Activated naive CD4-positive, alpha-beta T cell (primary cell): Measurements from ENCODE around the gene TBK1.

Experiments used
- DNase-seq, 4 experiments: peaks; one replicate each; lab custom pipeline; 2025; lab: John Stamatoyannopoulos, UW

TBK1 gene

GRCh38 chr12:64452559-64453329 lies 824 bp downstream of the TBK1 start:
- no peak for DNase-seq

- DNase-seq = no peak
These were observed 3.6 kb downstream of the TBK1 start for GRCh38 chr12:64455506-64455905.

DNA sequence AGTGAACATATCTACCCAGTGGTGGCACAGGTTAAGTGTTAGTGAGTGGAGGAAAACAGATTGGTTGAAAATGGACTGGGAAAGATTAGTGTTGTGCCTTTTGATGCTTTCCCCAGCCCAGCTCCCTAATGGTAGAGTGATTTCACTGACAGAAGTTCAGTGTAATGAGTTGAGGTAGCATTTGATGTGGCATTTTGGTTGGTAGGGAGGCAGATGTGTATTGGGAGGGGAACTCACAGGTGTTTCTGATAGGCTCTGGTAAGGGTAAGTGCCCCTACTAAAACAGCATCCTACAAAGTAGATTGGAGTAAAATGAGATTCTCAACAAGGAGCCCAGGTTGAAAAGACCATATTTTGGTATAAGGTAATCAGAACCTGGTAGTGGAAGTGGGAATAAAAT lies 4.2 kb downstream of the TBK1 start:
- no peak for DNase-seq

GRCh38 chr12:64457032-64457431 lies 5.1 kb downstream of the TBK1 start:
- DNase-seq = no peak

DNA sequence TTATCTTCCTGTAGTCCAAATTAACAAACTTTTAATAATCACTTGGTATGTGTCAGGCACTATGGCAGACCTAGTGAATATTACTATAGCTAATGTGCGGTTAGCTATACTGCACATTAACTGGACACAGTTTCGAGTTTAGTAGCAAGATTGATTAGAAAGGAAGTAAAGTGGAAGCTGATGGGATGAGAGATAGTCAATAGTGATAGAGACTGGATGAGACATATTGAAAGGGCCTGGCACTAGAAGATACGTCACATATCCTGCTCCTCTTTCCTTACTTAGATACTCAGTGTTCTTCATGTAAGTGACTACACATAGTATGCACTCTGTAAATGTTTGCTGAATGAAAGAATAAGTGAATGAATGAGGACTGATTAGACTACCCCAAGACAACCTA lies 5.5 kb downstream of the TBK1 start:
- no peak for DNase-seq

DNA sequence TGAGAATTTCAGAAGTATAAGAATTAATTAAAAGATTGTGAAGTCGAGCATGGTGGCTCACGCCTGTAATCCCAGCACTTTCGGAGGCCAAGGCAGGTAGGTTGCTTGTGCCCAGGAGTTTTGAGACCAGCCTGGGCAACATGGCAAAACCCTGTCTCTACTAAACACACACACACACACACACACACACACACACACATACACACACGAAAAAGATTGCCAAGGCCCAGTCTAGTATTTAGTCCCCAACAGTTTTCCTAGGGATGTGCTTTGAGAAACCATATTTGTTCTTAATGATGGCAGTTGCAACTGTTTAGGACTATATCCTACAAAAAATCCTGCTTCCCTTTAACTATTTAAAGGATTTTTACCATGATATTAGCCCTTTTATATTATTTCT lies 6.0 kb downstream of the TBK1 start:
- no peak for DNase-seq

- DNase-seq = no peak
These were observed 7.5 kb downstream of the TBK1 start for GRCh38 chr12:64459394-64459891.

DNA sequence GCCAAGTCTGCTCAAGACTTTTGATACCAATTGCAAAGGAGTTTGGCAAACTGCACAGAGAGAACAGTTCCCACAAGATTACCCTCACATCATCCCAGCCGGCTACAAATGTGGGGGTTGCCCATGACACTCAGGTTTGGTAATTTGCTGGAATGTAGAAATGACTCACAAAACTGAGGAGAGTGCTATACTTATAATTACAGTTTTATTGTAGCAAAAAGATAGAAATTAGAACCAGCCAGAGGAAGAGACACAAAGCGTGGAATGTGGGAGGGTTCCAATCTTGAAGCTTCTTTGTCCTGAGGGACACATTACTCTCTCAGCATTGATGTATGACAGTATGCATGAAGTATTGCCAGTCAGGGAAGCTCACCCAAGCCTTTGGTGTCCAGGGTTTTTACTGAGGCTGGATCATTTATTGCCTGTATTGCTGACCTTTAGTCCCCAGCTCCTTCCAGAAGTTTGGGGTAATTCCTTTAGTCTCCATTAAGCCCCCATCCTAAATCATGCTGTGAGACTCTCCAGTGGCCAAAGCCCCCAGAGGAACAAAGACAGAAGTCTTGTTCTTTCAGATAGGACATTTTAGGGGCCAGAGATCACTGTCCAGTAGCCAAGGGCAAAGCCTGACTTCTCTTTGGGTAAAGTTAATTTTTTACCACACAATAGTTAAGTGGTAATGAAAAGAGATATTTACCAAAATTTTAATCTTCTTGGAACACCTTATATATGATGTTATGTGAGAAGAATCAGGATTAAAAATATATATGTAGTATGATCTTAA lies 9.9 kb downstream of the TBK1 start:
- no peak for DNase-seq

GRCh38 chr12:64466178-64466577 lies 14.3 kb downstream of the TBK1 start:
- no peak for DNase-seq

GRCh38 chr12:64468966-64469365 lies 17.0 kb downstream of the TBK1 start:
- DNase-seq = no peak

- no peak for DNase-seq
These were observed 17.7 kb downstream of the TBK1 start for GRCh38 chr12:64469455-64470142.

GRCh38 chr12:64470495-64470894 lies 18.6 kb downstream of the TBK1 start:
- no peak for DNase-seq

- DNase-seq = no peak
These were observed 21.3 kb downstream of the TBK1 start for GRCh38 chr12:64473176-64473575.

DNA sequence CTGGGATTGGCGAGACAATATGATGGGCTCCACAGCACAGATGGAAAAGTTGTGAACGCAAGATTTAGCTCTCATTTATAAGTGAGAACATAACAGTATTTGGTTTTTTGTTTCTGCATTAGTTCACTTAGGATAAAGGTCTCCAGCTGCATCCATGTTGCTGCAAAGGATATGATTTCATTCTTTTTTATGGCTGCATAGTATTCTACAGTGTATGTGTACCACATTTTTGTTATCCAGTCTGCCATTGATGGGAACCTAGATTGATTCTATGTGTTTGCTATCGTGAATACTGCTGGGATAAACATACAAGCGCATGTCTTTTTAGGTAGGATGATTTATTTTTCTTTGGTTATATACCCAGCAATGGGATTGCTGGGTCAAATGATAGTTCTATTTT lies 23.6 kb downstream of the TBK1 start:
- no peak for DNase-seq

- DNase-seq = no peak
These were observed 24.9 kb downstream of the TBK1 start for GRCh38 chr12:64476844-64477243.

- no peak for DNase-seq
These were observed 26.7 kb downstream of the TBK1 start for GRCh38 chr12:64478661-64479060.

GRCh38 chr12:64480148-64480547 lies 28.2 kb downstream of the TBK1 start:
- no peak for DNase-seq

DNA sequence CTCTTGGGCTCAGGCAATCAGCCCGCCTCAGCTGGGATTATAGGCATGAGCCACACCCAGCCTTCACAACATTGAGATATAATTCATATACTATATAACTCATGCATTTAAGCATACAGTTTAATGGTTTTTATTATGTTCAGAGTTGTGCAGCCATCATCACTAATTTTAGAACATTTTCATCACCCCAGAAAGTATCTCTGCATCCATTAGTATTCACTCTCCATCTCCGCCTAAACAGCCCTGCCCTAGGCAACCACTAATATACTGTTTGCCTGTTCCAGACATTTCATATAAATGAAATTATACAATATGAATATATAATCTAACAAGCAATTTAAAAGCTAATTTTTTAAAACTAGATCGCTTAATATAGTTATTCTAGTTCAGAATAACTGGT lies 34.7 kb downstream of the TBK1 start:
- DNase-seq = no peak

- DNase-seq = no peak
These were observed 39.8 kb downstream of the TBK1 start for GRCh38 chr12:64491718-64492117.

DNA sequence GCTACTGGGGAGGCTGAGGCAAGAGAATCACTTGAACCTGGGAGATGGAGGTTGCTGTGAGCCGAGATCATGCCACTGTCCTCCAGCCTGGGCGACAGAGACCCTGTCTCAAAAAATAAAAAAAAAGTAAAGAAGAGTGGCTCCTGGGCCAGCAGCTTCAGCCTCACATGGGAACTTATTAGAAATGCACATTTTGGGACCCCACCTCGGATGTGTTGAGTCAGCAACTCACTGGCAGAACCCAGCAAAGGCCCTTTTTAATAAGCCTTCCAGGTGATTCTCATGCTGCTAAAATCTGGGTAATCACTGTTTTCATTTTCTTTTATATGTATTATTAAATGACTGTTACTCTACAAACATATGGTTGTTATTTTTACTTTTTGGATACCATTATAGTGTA lies 41.6 kb downstream of the TBK1 start:
- DNase-seq = no peak

GRCh38 chr12:64494998-64495729 lies 43.2 kb downstream of the TBK1 start:
- DNase-seq = no peak

- DNase-seq = no peak
These were observed 45.0 kb downstream of the TBK1 start for GRCh38 chr12:64496839-64497400.
